ENCODE results near the gene PEAK3.

The PEAK3 gene

GRCh38 chr19:2302319-2303210, 20.6 kb upstream of the PEAK3 start:
- Histone ChIP-seq H3K9ac (ENCODE audit: low read length) (no peak overlapping the region), H3K4me2 (ENCODE audit: low read length) (no peak overlapping the region), H3K4me3 (ENCODE audit: low read depth, low read length, poor library complexity, severe bottlenecking) (no peak overlapping the region), H3F3A (ENCODE audit: insufficient read depth, low read length) (no peaks in the 10 kb centered on the region), H3K9me2 (ENCODE audit: low read depth, low read length) (no peaks in the 10 kb centered on the region), H3K27ac (ENCODE audit: low read depth, low read length, poor library complexity, severe bottlenecking) (no peak overlapping the region), H3K79me2 (ENCODE audit: insufficient read depth, low read length) (no peaks in the 10 kb centered on the region), H4K20me1 (ENCODE audit: insufficient read depth, low read length) (no peaks in the 10 kb centered on the region), H3K27me3 (ENCODE audit: insufficient read depth, low read length) (peaks cover 9% of the 10 kb centered on the region; the same call in 1 of the 2 replicates), H3K36me3 (ENCODE audit: insufficient read depth, low read length) (no peaks in the 10 kb centered on the region), H2AFZ (ENCODE audit: low read length) (no peak overlapping the region), H3K4me1 (ENCODE audit: insufficient read depth, low read length, severe bottlenecking) (peaks cover 8% of the 10 kb centered on the region), H3K9me3 (ENCODE audit: low read length) (no peaks in the 10 kb centered on the region)
- TF ChIP-seq CTCF (IDR thresholded peaks at IDR 0.05; ENCODE audit: low read length), result no peak
- TF ChIP-seq EZH2 (IDR thresholded peaks at IDR 0.05; ENCODE audit: borderline replicate concordance, low read length), result no peak

DNA sequence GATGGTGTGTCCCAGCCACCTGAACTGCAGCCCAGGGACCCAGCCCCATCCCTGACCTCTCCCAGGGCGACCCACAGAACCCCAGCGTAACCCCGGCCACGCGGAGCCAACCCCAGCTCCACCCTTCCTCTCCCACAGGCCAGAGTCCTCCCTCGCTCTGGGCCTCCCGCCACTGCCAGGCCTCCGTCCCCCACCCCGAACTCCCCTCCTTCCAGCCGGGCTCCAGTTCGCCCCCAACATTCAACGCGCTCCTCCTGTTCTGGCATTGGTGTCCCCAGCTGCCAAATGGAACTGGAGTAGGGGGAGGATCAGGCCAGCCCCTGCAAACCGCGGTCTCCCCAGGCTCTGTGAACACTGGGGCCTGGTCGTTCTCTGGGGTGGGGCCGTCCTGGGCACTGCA, 18.6 kb upstream of the PEAK3 start:
- H3K4me1 ChIP-seq (ENCODE audit: insufficient read depth, low read length, severe bottlenecking), result peaks cover 8% of the 10 kb centered on the region
- no peak overlapping the region for H3K27ac ChIP-seq (ENCODE audit: low read depth, low read length, poor library complexity, severe bottlenecking)
- H3K27me3 ChIP-seq (ENCODE audit: insufficient read depth, low read length), result peaks cover 9% of the 10 kb centered on the region; the same call in 1 of the 2 replicates
- H3K4me3 ChIP-seq (ENCODE audit: low read depth, low read length, poor library complexity, severe bottlenecking), result no peak overlapping the region
- H3K79me2 ChIP-seq (ENCODE audit: insufficient read depth, low read length), result no peaks in the 10 kb centered on the region
- TF ChIP-seq EZH2 (IDR thresholded peaks at IDR 0.05; ENCODE audit: borderline replicate concordance, low read length) (no peak), CTCF (IDR thresholded peaks at IDR 0.05; ENCODE audit: low read length) (no peak)
- no peaks in the 10 kb centered on the region for H3K9me2 ChIP-seq (ENCODE audit: low read depth, low read length)
- no peak overlapping the region for H3K4me2 ChIP-seq (ENCODE audit: low read length)
- H3K9me3 ChIP-seq (ENCODE audit: low read length), result no peaks in the 10 kb centered on the region
- H4K20me1 ChIP-seq (ENCODE audit: insufficient read depth, low read length), result no peaks in the 10 kb centered on the region
- H2AFZ ChIP-seq (ENCODE audit: low read length), result no peak overlapping the region
- H3K9ac ChIP-seq (ENCODE audit: low read length), result no peak overlapping the region
- H3F3A ChIP-seq (ENCODE audit: insufficient read depth, low read length), result no peaks in the 10 kb centered on the region
- no peaks in the 10 kb centered on the region; the same call in 1 of the 2 replicates for H3K36me3 ChIP-seq (ENCODE audit: insufficient read depth, low read length)

- no peak overlapping the region for H3K9ac ChIP-seq (ENCODE audit: low read length)
- H3K36me3 ChIP-seq (ENCODE audit: insufficient read depth, low read length), result no peaks in the 10 kb centered on the region; the same call in 1 of the 2 replicates
- no peak for TF ChIP-seq CTCF (IDR thresholded peaks at IDR 0.05; ENCODE audit: low read length)
- TF ChIP-seq EZH2 (IDR thresholded peaks at IDR 0.05; ENCODE audit: borderline replicate concordance, low read length), result no peak
- H3K9me2 ChIP-seq (ENCODE audit: low read depth, low read length), result no peaks in the 10 kb centered on the region
- H3K4me3 ChIP-seq (ENCODE audit: low read depth, low read length, poor library complexity, severe bottlenecking), result no peak overlapping the region
- peaks cover 4% of the 10 kb centered on the region; the same call in 1 of the 2 replicates for H3K27me3 ChIP-seq (ENCODE audit: insufficient read depth, low read length)
- no peaks in the 10 kb centered on the region for H4K20me1 ChIP-seq (ENCODE audit: insufficient read depth, low read length)
- H3K9me3 ChIP-seq (ENCODE audit: low read length), result no peaks in the 10 kb centered on the region
- no peak overlapping the region for H3K27ac ChIP-seq (ENCODE audit: low read depth, low read length, poor library complexity, severe bottlenecking)
- H3K4me2 ChIP-seq (ENCODE audit: low read length), result no peak overlapping the region
- no peaks in the 10 kb centered on the region for H3F3A ChIP-seq (ENCODE audit: insufficient read depth, low read length)
- H3K4me1 ChIP-seq (ENCODE audit: insufficient read depth, low read length, severe bottlenecking), result peaks cover 4% of the 10 kb centered on the region
- H2AFZ ChIP-seq (ENCODE audit: low read length), result no peak overlapping the region
- H3K79me2 ChIP-seq (ENCODE audit: insufficient read depth, low read length), result no peaks in the 10 kb centered on the region
These were observed 14.2 kb upstream of the PEAK3 start for GRCh38 chr19:2296141-2296540.

Measured in OCI-LY1 (cell line).